ENCODE measurements around the gene FNDC3A.
A peak's percentile ranks its signal among the peaks of the same experiment; 100 is the strongest.

The FNDC3A gene

GRCh38 chr13:48975856-48976575 is at the start of gene FNDC3A:
FNDC3A (plus strand) TSS chr13:48975912; CDS start chr13:49006191, 30,279 bp downstream.
- no peak for FAIRE-seq

GRCh38 chr13:48928757-48929430 is 46.8 kb upstream of the FNDC3A start:
- FAIRE-seq, result no peak

- FAIRE-seq, result no peak
Measured at GRCh38 chr13:48930918-48931317, 44.8 kb upstream of the FNDC3A start.

GRCh38 chr13:48938308-48938943 is 37.3 kb upstream of the FNDC3A start:
- no peak for FAIRE-seq

- FAIRE-seq, result no peak
Measured at GRCh38 chr13:48939728-48940127, 36.0 kb upstream of the FNDC3A start.

- no peak for FAIRE-seq
Measured at GRCh38 chr13:48942131-48942530, 33.6 kb upstream of the FNDC3A start.

GRCh38 chr13:48944221-48944620 is 31.5 kb upstream of the FNDC3A start:
- FAIRE-seq, result no peak

- no peak for FAIRE-seq
Measured at GRCh38 chr13:48945626-48946025, 30.1 kb upstream of the FNDC3A start.

GRCh38 chr13:48946163-48946562 is 29.5 kb upstream of the FNDC3A start:
- FAIRE-seq, result no peak

GRCh38 chr13:48949566-48950500 is 25.9 kb upstream of the FNDC3A start:
- FAIRE-seq, result no peak

- FAIRE-seq, result no peak
Measured at GRCh38 chr13:48950501-48950875, 25.2 kb upstream of the FNDC3A start.

GRCh38 chr13:48954081-48954480 is 21.6 kb upstream of the FNDC3A start:
- FAIRE-seq, result no peak

- no peak for FAIRE-seq
Measured at GRCh38 chr13:48955536-48955935, 20.2 kb upstream of the FNDC3A start.

- no peak for FAIRE-seq
Measured at GRCh38 chr13:48961379-48961778, 14.3 kb upstream of the FNDC3A start.

- FAIRE-seq, result no peak
Measured at GRCh38 chr13:48962281-48962680, 13.4 kb upstream of the FNDC3A start.

GRCh38 chr13:48965736-48966135 is 10.0 kb upstream of the FNDC3A start:
- FAIRE-seq, result no peak

- no peak for FAIRE-seq
Measured at GRCh38 chr13:48969685-48970084, 6.0 kb upstream of the FNDC3A start.

GRCh38 chr13:48973845-48974431 is 1.8 kb upstream of the FNDC3A start:
- no peak for FAIRE-seq

- FAIRE-seq, result no peak
Measured at GRCh38 chr13:48975101-48975855, 434 bp upstream of the FNDC3A start.

GRCh38 chr13:48976576-48977285 is 1.0 kb downstream of the FNDC3A start:
- peak; percentile 28 for FAIRE-seq

- FAIRE-seq, result no peak
Measured at GRCh38 chr13:48977286-48977625, 1.5 kb downstream of the FNDC3A start.

Measured in colon (tissue), 2 donors.